Dedifferentiated amniotic fluid mesenchymal stem cell (primary cell): ENCODE data around the gene LMCD1.

Experiments used
- DNase-seq: peaks from one replicate; pipeline ENCODE4 v3.0.0-alpha.2; 2016; ENCODE audit errors: extremely low spot score

LMCD1 gene

GRCh38 chr3:8505621-8506020 lies 4.0 kb downstream of the LMCD1 start:
- DNase-seq: no peak

GRCh38 chr3:8506571-8507061 lies 5.0 kb downstream of the LMCD1 start:
- DNase-seq: peak; percentile 18

DNA sequence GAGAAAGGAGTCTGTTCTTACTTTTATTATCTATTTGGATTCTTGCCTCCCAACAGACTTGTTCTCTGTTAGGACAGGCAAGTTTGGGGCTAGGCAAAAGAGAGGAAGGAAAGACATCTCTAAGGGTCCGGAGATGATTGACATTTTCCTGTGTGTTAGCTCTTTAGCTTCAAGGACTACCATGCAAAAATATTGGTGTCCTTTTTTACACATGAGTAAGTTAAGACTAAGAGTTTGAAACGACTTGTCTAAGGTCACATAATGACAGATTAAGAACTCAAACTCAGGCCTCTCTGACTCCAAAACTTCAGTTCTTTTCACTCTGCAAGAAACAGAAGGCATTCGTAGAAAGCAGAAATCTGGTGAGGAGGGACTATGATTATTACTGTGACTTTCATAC lies 5.9 kb downstream of the LMCD1 start:
- DNase-seq: no peak

DNA sequence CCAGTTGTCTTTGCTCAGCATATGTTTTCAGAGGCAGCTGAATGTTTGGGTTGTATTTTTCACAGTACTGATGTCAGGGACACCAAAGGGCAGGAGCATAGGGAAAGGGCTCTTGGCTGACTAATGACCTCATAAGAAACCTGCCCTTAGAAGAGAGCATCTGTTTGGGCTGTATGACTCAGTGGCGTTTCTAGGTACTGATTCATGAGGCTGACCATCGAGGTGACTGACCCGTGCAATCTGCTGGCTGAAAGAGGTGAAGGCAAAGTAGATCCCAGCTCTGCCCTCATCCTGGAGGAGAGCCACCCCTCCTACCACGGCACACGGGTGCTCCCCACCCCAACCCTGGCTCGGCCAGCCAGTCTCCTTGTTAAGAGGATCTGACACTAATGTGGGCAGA lies 8.3 kb downstream of the LMCD1 start:
- DNase-seq: peak; percentile 46

GRCh38 chr3:8512234-8512633 lies 10.6 kb downstream of the LMCD1 start:
- DNase-seq: no peak

DNA sequence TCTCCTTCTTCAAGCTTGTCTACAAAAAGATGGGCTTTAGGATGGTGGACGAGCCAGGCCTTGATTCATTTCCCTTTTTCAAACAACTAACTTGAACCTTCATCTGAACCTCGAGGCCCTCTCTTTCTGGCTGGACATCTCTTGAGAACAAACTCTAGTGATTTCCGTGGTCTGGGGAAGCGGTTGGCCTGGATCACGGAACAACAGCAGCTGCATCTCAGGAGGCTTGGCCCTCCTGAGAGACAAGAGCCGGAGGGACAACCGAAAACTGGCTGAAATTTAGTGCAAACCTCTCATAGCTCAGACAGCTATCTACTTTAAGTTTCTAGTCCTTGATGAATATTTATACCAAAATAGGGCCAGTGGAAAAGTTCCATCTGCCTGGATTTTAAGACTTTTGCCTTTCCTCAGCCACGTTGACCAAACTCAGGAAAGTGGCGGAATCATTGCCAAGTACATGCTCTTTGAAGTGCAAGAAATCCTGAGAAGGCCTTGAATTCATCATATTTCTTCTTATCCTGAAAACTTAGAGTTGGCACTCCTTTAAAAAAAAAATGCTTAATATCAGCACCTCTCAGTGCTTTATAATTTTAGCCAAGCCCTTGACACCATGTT lies 14.5 kb downstream of the LMCD1 start:
- DNase-seq: no peak

- no peak for DNase-seq
These were observed 15.2 kb downstream of the LMCD1 start for GRCh38 chr3:8516783-8517182.

- no peak for DNase-seq
These were observed 15.9 kb downstream of the LMCD1 start for GRCh38 chr3:8517487-8517886.

DNA sequence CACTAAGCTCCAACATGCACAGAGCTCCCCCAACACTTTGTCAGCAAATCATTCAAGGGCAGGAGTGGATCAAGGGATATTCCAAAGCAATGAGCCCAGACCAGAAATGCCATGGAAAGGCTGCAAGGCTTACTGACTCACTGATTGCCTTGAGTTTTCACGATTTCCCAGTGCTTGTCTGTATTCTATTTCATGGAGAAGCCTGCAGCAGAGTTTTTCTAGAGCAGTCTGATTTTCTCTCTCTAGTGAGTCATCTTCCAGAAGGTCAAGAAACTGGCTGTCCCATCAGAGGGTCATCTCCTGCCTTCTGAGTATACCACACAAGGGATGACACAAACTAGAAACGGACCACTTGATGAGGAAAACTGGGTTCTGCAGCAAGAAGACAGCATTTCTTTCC lies 16.5 kb downstream of the LMCD1 start:
- peak; percentile 66 for DNase-seq

DNA sequence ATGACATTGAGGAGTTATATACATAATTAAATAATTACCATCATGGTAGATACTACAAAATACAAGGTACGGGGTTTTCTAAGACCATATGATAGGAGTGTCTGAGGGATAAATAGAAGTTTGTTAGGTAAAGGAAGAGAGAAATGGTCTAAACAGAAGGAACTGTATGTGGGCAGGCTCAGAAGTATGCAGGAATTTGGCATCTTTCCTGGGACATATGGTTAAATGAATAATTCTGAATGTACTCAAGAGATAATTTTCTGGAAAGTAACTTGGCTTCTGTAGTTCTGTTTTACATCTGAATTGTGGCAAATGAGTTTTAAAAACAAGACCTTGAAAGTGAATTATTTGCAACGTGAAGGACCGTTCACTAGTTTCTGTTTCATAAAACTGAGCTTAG lies 17.5 kb downstream of the LMCD1 start:
- DNase-seq: peak; percentile 69

GRCh38 chr3:8519774-8520448 lies 18.3 kb downstream of the LMCD1 start:
- no peak for DNase-seq

DNA sequence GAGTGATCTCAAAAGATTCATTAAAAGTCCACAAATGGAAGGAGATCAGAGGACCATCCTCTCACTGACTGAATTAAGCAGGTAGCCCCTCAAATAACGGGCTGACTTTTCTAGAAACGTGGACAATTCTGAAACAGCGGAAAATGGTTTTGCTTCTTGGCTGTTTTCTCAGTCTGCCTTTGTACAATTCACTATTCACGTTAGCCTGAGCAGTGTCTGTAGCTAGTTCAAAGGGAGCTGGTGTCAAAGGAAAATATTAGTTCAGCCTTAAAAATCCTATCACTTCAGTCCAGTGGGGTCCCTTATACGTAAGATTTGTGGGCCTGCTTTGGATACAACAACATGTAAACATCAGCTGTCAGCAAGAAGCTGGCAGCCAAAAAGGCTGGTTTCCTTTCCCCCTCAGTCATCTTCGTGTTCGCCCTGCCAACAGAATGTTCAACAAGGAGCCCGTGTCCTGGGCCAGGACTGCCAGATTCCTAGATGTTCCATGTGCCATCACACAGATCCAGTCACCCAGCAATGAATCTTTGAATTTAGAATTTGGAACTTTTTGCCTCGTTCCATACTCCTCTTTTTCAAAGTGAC lies 19.3 kb downstream of the LMCD1 start:
- no peak for DNase-seq

DNA sequence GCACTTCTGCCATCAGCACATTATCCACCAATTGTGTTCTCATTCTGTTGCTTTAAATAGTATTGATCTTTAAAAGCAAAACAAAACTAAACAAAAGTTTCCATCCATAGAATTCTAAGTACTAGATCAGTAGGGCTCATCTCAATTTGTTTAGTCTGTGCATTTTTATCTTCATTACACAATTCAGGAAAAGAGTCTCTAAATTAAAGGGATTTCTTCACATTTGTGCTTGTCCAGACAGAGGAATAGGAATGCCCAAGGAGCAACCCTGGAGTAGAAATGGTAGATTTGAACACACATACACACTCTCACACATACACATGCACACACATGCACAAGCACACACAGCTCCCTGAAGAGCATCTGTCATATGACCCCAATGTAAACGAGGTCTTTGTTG lies 21.4 kb downstream of the LMCD1 start:
- DNase-seq: no peak

GRCh38 chr3:8524249-8524648 lies 22.6 kb downstream of the LMCD1 start:
- no peak for DNase-seq

DNA sequence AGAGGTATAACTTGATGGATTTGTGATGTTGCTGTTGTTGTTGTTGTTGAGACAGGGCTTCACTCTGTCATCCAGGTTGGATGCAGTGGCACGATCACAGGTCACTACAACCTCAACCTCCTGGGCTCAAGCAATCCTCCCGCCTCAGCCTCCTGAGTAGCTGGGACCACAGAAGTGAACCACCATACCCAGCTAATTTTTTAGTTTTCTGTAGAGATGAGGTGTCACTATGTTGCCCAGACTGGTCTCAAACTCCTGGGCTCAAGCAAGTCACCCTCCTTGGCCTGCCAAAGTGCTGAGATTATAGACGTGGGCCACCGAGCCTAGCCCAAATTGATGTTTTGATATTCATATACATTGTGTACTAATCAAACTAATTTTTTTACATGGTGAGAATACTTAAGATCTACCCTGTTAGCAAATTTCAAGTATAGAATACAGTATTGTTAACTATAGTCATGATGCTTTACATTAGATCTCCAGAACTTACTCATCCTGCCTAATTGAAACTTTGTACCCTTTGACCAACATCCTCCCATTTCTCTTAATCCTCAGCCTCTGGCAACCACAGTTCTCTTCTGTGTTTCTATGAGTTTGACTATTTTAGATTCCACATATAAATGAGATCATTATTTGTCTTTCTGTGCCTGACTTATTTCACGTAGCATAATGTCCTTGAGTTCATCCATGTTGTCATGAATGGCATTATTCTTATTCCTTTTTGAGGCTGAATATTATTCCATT lies 23.2 kb downstream of the LMCD1 start:
- DNase-seq: no peak

GRCh38 chr3:8525893-8526292 lies 24.3 kb downstream of the LMCD1 start:
- DNase-seq: no peak

DNA sequence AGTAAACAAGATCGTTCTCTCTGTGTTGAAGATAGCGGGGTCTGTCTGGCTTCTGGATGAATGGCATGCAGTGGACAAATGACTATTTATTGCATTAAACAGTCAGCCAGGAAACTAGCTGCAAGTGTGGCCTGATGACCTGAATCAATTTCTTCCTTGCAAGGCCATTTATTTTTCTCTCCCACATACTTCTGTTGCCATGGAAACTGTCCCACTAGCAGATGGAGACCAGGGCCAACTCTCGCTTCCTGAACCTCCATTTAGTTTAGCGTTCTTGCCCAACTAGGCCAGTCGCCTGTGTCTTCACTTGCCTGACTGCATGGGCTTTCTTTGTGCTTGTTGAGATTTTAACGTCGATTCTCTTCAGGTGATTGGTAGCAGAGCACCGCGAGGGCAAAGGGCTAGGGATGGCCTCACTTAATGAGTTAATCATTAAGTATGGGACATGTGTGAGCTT lies 27.6 kb downstream of the LMCD1 start:
- no peak for DNase-seq

- DNase-seq: no peak
These were observed 28.3 kb downstream of the LMCD1 start for GRCh38 chr3:8529738-8530525.

- DNase-seq: no peak
These were observed 29.0 kb downstream of the LMCD1 start for GRCh38 chr3:8530581-8530980.

DNA sequence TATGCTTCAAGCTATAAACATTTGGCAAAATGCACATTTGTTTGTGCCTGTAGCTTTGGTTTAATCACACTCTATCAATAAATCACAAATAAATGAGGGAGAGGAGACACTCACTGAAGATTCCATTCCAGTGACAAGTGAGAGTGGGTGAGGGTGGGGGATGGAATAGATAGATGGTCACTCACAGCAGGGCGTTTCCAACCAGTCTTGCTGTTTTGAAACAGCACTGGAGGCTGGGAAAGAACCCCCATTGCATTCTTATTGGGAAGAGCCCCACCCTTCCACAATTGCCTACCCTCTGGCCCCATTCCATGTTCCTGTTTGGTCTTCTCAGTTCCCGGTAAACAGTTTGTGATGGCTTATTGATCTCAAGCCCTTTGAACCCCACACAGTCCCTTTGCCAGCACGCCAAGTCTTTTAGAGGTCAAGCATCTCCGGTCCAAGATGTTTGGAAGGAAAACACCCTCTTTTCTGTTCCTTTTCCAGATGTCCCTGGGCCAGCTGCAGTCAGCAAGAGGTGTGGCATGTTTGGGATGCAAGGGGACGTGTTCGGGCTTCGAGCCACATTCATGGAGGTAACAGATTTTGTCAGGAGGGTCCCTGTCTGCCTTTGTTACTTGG lies 30.7 kb downstream of the LMCD1 start:
- DNase-seq: peak; percentile 41
